BLaER1 treated with 17β-estradiol and CSF1 and Interleukin-3, amounts not matched to agents 10 nM and 100 nM (cell line): ENCODE data around the gene TIMM10.
A peak's percentile ranks its signal among the peaks of the same experiment; 100 is the strongest.

ENCODE experiments used
- H3K27ac ChIP-seq, 11 experiments: shearing (Covaris generic); formaldehyde crosslinking; 2 replicates each; pipeline ENCODE4 v1.8.1; 2022
- H3K27me3 ChIP-seq, 11 experiments: shearing (Covaris generic); formaldehyde crosslinking; 2 replicates each; pipeline ENCODE4 v1.8.1; 2022
- H3K36me3 ChIP-seq, 11 experiments: shearing (Covaris generic); formaldehyde crosslinking; 2 replicates each; pipeline ENCODE4 v1.8.1; 2022
- H3K4me1 ChIP-seq, 10 experiments: shearing (Covaris generic); formaldehyde crosslinking; 2 replicates each; pipeline ENCODE4 v1.8.1; 2022
- H3K4me2 ChIP-seq, 11 experiments: shearing (Covaris generic); formaldehyde crosslinking; 2 replicates each; pipeline ENCODE4 v1.8.1; 2022
- H3K4me3 ChIP-seq, 10 experiments: shearing (Covaris generic); formaldehyde crosslinking; 2 replicates each; pipeline ENCODE4 v1.8.1; 2022
- H3K9ac ChIP-seq, 11 experiments: shearing (Covaris generic); formaldehyde crosslinking; 2 replicates each; pipeline ENCODE4 v1.8.1; 2022
- H3K9me3 ChIP-seq, 11 experiments: shearing (Covaris generic); formaldehyde crosslinking; replicated peaks in 1 of 11; 2 replicates each; pipeline ENCODE4 v1.8.1; 2022
- H4K20me1 ChIP-seq, 11 experiments: shearing (Covaris generic); formaldehyde crosslinking; 2 replicates each; pipeline ENCODE4 v1.8.1; 2022
- Cebpa-rat ChIP-seq, 11 experiments: shearing (Covaris generic); IDR thresholded peaks; 2 replicates each; pipeline ENCODE4 v1.8.1; 2022

Gene TIMM10

GRCh38 chr11:57487021-57487778 is 43.4 kb downstream of the TIMM10 start:
- no peak overlapping the region; a peak in 1 of 22 replicates for H3K4me2 ChIP-seq
- no peaks in the 10 kb centered on the region for H3K9me3 ChIP-seq
- TF ChIP-seq Cebpa-rat (IDR thresholded peaks at IDR 0.05), result no peak
- peaks cover 0 to 13% (median 0%) of the 10 kb centered on the region in 11 experiments; a peak in 4 of 22 replicates for H3K27me3 ChIP-seq
- 0 out of 22 replicates have a peak overlapping the region, but pooled peaks of 1 of the 11 experiments have one; percentile 16 for H3K9ac ChIP-seq
- peak overlapping the region in 5 of 11 experiments; percentile 9 to 55 (median 32); a peak in 7 of 22 replicates for H3K27ac ChIP-seq
- no peak overlapping the region for H3K4me3 ChIP-seq
- peaks cover 0 to 12% (median 0%) of the 10 kb centered on the region in 11 experiments; a peak in 5 of 22 replicates for H4K20me1 ChIP-seq
- H3K4me1 ChIP-seq, result peaks cover 36 to 52% (median 41%) of the 10 kb centered on the region in 10 experiments
- H3K36me3 ChIP-seq, result peaks cover 38 to 70% (median 66%) of the 10 kb centered on the region in 11 experiments

- Histone ChIP-seq H3K27ac (peak overlapping the region in 9 of 11 experiments; percentile 37 to 94 (median 85); a peak in 18 of 22 replicates), H3K9me3 (no peaks in the 10 kb centered on the region)
- TF ChIP-seq Cebpa-rat (IDR thresholded peaks at IDR 0.05), result peak in 3 of 11 experiments; percentile 10 to 65 (median 29); a peak in 3 of 22 replicates
These were observed 45.1 kb downstream of the TIMM10 start for GRCh38 chr11:57485217-57485990.

DNA sequence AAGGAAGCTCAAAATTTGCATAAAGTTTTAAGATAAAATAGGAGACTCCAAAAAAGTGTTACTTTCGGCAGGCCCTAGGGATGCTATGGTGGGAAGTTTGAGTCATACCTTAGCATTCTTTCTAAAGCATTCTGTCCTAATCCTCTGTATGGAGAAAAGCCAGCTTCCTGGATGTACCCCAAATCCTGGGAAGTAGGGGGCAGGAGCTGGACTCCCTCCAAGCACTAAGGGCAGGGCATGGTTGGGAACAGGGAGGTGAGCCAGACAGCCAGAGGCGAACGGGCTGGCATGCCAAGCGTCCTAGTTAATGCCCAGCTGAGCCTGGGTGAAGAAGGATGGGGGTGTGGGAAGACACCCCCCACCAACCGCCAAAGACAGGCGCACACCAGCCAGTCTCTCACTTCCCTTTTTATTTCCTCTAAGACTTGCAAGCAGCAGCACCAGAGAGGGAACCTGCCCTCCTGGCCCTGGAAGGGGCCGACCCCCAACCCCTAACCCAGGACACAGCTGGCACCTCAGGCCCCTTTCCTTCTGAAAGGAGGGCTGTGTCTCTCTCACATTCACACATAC is 46.3 kb downstream of the TIMM10 start:
- no peak for TF ChIP-seq Cebpa-rat (IDR thresholded peaks at IDR 0.05)
- peak overlapping the region in 7 of 10 experiments; percentile 49 to 65 (median 60); a peak in 13 of 20 replicates for H3K4me3 ChIP-seq
- H3K4me2 ChIP-seq, result peak overlapping the region; percentile 83 to 99 (median 97)
- peak overlapping the region in 9 of 11 experiments; percentile 20 to 89 (median 79); a peak in 17 of 22 replicates for H3K9ac ChIP-seq
- peak overlapping the region in 9 of 11 experiments; percentile 24 to 94 (median 85); a peak in 17 of 22 replicates for H3K27ac ChIP-seq
- H3K4me1 ChIP-seq, result peaks cover 40 to 79% (median 65%) of the 10 kb centered on the region in 10 experiments
- peaks cover 21 to 43% (median 40%) of the 10 kb centered on the region in 11 experiments; a peak in 21 of 22 replicates for H3K36me3 ChIP-seq
- H4K20me1 ChIP-seq, result peaks cover 0 to 12% (median 0%) of the 10 kb centered on the region in 11 experiments; a peak in 3 of 22 replicates
- H3K9me3 ChIP-seq, result no peaks in the 10 kb centered on the region
- peaks cover 0 to 18% (median 0%) of the 10 kb centered on the region in 11 experiments; a peak in 4 of 22 replicates for H3K27me3 ChIP-seq

More at GRCh38 chr11:57485217-57485990, 45.1 kb downstream of the TIMM10 start:
- Histone ChIP-seq H3K9ac (peak overlapping the region in 10 of 11 experiments; percentile 26 to 89 (median 79); a peak in 19 of 22 replicates), H3K4me2 (peak overlapping the region; percentile 83 to 99 (median 97)), H3K27me3 (peaks cover 0 to 18% (median 0%) of the 10 kb centered on the region in 11 experiments; a peak in 4 of 22 replicates), H3K4me3 (peak overlapping the region in 7 of 10 experiments; percentile 5 to 65 (median 60); a peak in 7 of 20 replicates), H3K36me3 (peaks cover 29 to 55% (median 50%) of the 10 kb centered on the region in 11 experiments), H4K20me1 (peaks cover 0 to 12% (median 0%) of the 10 kb centered on the region in 11 experiments; a peak in 3 of 22 replicates), H3K4me1 (peaks cover 40 to 69% (median 56%) of the 10 kb centered on the region in 10 experiments)

DNA sequence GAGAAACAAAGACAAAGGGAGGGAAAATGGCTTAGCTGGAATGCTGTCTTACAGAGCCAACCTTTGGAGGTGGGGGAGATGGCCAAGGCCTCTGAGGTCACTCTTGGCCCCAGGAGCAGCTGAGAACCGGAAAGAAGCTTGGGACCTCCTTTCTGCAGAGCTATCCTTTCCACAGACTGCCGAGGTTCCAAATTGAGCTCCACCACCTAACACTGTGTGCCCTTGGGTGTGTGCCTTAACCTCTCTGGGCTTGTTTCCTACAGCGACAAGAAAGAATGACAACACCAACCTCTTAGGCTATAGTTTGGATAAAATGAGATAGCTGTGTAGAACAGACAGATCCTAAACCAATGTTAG is 47.0 kb downstream of the TIMM10 start:
- peaks cover 0 to 18% (median 0%) of the 10 kb centered on the region in 11 experiments; a peak in 4 of 22 replicates for H3K27me3 ChIP-seq
- peaks cover 15 to 36% (median 33%) of the 10 kb centered on the region in 11 experiments; a peak in 21 of 22 replicates for H3K36me3 ChIP-seq
- H3K4me1 ChIP-seq, result peaks cover 40 to 86% (median 72%) of the 10 kb centered on the region in 10 experiments
- H3K4me3 ChIP-seq, result peak overlapping the region; percentile 50 to 70 (median 60)
- H3K9ac ChIP-seq, result peak overlapping the region; percentile 66 to 89 (median 79); a peak in 20 of 22 replicates
- H3K27ac ChIP-seq, result peak overlapping the region in 9 of 11 experiments; percentile 47 to 94 (median 85); a peak in 17 of 22 replicates
- H3K4me2 ChIP-seq, result peak overlapping the region; percentile 83 to 99 (median 97)
- TF ChIP-seq Cebpa-rat (IDR thresholded peaks at IDR 0.05), result no peak
- H4K20me1 ChIP-seq, result peaks cover 0 to 12% (median 0%) of the 10 kb centered on the region in 11 experiments; a peak in 3 of 22 replicates
- H3K9me3 ChIP-seq, result no peaks in the 10 kb centered on the region

GRCh38 chr11:57482782-57483561 is 47.6 kb downstream of the TIMM10 start:
- peak overlapping the region; percentile 83 to 99 (median 97) for H3K4me2 ChIP-seq
- peak overlapping the region; percentile 50 to 70 (median 60) for H3K4me3 ChIP-seq
- H3K9me3 ChIP-seq, result no peaks in the 10 kb centered on the region
- H3K4me1 ChIP-seq, result peaks cover 40 to 92% (median 75%) of the 10 kb centered on the region in 10 experiments
- peaks cover 0 to 18% (median 0%) of the 10 kb centered on the region in 11 experiments; a peak in 4 of 22 replicates for H3K27me3 ChIP-seq
- peaks cover 9 to 31% (median 27%) of the 10 kb centered on the region in 11 experiments; a peak in 21 of 22 replicates for H3K36me3 ChIP-seq
- peak overlapping the region; percentile 66 to 89 (median 79); a peak in 21 of 22 replicates for H3K9ac ChIP-seq
- no peak for TF ChIP-seq Cebpa-rat (IDR thresholded peaks at IDR 0.05)
- peaks cover 0 to 12% (median 0%) of the 10 kb centered on the region in 11 experiments; a peak in 3 of 22 replicates for H4K20me1 ChIP-seq
- peak overlapping the region in 10 of 11 experiments; percentile 38 to 94 (median 84); a peak in 18 of 22 replicates for H3K27ac ChIP-seq

DNA sequence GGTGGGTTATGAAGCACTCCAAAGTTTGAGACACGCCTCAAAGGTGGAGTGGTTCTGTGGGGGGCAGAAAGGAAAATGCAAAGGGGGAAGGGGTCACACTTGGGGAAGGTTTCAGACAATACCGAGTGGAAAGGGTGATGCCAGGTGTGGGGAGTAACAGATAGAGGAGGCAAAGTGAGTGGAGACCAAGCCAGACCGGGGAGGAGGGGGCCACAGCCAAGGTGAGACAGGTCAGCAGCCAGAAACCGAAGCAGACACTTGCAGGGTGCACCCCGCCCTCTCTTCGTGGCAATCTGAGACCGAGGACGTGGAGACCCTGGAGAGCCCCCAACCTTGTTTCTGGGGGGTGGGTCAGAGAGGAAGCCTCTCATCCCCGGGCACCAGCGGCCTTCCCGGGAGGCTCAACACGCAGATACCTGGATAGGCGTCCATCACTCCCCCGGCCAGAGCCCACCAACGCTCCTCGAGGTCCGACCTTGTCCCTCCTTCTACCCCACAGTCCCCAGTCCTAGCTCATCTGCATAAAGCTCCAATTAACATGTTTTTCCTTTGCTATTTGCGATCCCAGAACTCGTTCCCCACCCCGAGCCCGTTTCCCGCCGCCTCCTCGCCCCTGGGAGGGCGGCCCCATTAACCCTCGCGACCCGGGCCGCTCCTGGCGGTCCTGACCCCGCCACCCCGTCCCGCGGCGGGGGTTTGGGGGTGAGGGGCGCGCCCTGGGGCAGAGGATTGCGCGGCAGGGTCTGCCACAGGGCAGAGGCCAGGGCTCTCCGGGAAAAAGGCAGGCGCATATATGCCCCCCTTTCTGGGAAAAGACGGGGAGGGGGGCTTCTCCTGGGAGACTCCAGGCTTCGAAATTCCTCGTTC is 48.4 kb downstream of the TIMM10 start:
- no peaks in the 10 kb centered on the region for H3K9me3 ChIP-seq
- peak overlapping the region; percentile 50 to 70 (median 60) for H3K4me3 ChIP-seq
- peaks cover 0 to 18% (median 0%) of the 10 kb centered on the region in 11 experiments; a peak in 4 of 22 replicates for H3K27me3 ChIP-seq
- H3K36me3 ChIP-seq, result peaks cover 2 to 22% (median 19%) of the 10 kb centered on the region in 11 experiments; a peak in 17 of 22 replicates
- peaks cover 40 to 98% (median 83%) of the 10 kb centered on the region in 10 experiments for H3K4me1 ChIP-seq
- peak overlapping the region in 10 of 11 experiments; percentile 38 to 94 (median 84); a peak in 18 of 22 replicates for H3K27ac ChIP-seq
- H3K9ac ChIP-seq, result peak overlapping the region; percentile 66 to 89 (median 79); a peak in 21 of 22 replicates
- TF ChIP-seq Cebpa-rat (IDR thresholded peaks at IDR 0.05), result no peak
- H4K20me1 ChIP-seq, result peaks cover 0 to 12% (median 0%) of the 10 kb centered on the region in 11 experiments; a peak in 3 of 22 replicates
- H3K4me2 ChIP-seq, result peak overlapping the region; percentile 83 to 99 (median 97)
